OCI-LY7 (cell line): ENCODE results near the gene ZNRF2. TPM values are rescaled to one million over a fixed set of nuclear protein-coding genes. Genes with fewer than 3 reads are reported as not detected.

Source experiments
- BruUV-seq: library from RNA; stranded (reverse); fragments of 400-500 nt; replicated peaks from 2 replicates; lab custom pipeline; 2021; lab: Mats Ljungman, UMichigan
- CTCF ChIA-PET: fragments of 300-600 bp; sonication (Branson Sonifier 250); formaldehyde crosslinking; loops from one replicate; lab custom pipeline; 2022; ENCODE audit warnings: antibody characterized with exemption; ENCODE audit not compliant: unreplicated experiment; lab: Charles Lee
- POLR2A ChIA-PET: fragments of 300-600 bp; sonication (Branson Sonifier 250); formaldehyde crosslinking; loops from one replicate; lab custom pipeline; 2022; ENCODE audit warnings: antibody characterized with exemption; lab: Charles Lee
- DNase-seq: peaks from one replicate; pipeline ENCODE4 v3.0.0-alpha.2; 2015; ENCODE audit warnings: low spot score
- H2AFZ ChIP-seq: fragments of 200-600 bp; sonication (generic), shearing (Covaris generic); 2 replicates; pipeline ENCODE4 v1.6.1; 2014; ENCODE audit warnings: mild to moderate bottlenecking, antibody characterized with exemption, low read length, moderate library complexity
- H3K27ac ChIP-seq: fragments of 200-600 bp; sonication (generic); 2 replicates; pipeline ENCODE4 v1.5.1; 2014; ENCODE audit warnings: mixed run types, low read depth, mild to moderate bottlenecking, moderate library complexity, low read length, inconsistent platforms; ENCODE audit not compliant: poor library complexity, severe bottlenecking
- H3K36me3 ChIP-seq: fragments of 200-600 bp; sonication (generic); 2 replicates; pipeline ENCODE4 v1.6.1; 2014; ENCODE audit warnings: mild to moderate bottlenecking, antibody characterized with exemption, low read length, moderate library complexity, mixed read lengths; ENCODE audit not compliant: insufficient read depth
- H3K4me1 ChIP-seq: fragments of 200-600 bp; sonication (generic); 2 replicates; pipeline ENCODE4 v1.5.1; 2014; ENCODE audit warnings: mild to moderate bottlenecking, low read length; ENCODE audit not compliant: insufficient read depth, poor library complexity, severe bottlenecking
- H3K4me2 ChIP-seq: fragments of 200-600 bp; sonication (generic); 2 replicates; pipeline ENCODE4 v1.6.1; 2014; ENCODE audit warnings: mild to moderate bottlenecking, low read length
- H3K4me3 ChIP-seq: fragments of 200-600 bp; sonication (generic); 2 replicates; pipeline ENCODE4 v1.5.1; 2014; ENCODE audit warnings: mild to moderate bottlenecking, low read depth, low read length; ENCODE audit not compliant: poor library complexity, severe bottlenecking
- H3K79me2 ChIP-seq: fragments of 200-600 bp; sonication (generic); 2 replicates; pipeline ENCODE4 v1.6.1; 2016; ENCODE audit warnings: low read depth, mild to moderate bottlenecking, low read length, moderate library complexity, mixed read lengths; ENCODE audit not compliant: insufficient read depth
- H3K9me2 ChIP-seq: fragments of 200-600 bp; sonication (generic); 2 replicates; pipeline ENCODE4 v1.6.1; 2016; ENCODE audit warnings: mild to moderate bottlenecking, low read length, mixed read lengths; ENCODE audit not compliant: insufficient read depth
- H3K9me3 ChIP-seq: fragments of 200-600 bp; sonication (generic); 2 replicates; pipeline ENCODE4 v1.6.1; 2014; ENCODE audit warnings: mild to moderate bottlenecking, mixed run types, low read length, mixed read lengths
- H4K20me1 ChIP-seq: fragments of 200-600 bp; sonication (generic); 2 replicates; pipeline ENCODE4 v1.6.1; 2014; ENCODE audit warnings: mild to moderate bottlenecking, antibody characterized with exemption, low read length, moderate library complexity, mixed read lengths; ENCODE audit not compliant: insufficient read depth
- CTCF ChIP-seq: fragments of 200-600 bp; sonication (generic); conservative IDR thresholded peaks from 2 replicates; pipeline ENCODE4 v1.5.1; 2014; ENCODE audit warnings: mild to moderate bottlenecking, antibody characterized with exemption, low read length, moderate library complexity, mixed read lengths
- EZH2phosphoT487 ChIP-seq: fragments of 200-600 bp; sonication (generic); IDR thresholded peaks from 2 replicates; pipeline ENCODE4 v1.6.1; 2018; ENCODE audit warnings: low read depth, borderline replicate concordance, mild to moderate bottlenecking, mixed run types, antibody characterized with exemption, low read length, moderate library complexity, mixed read lengths
- intact Hi-C: fragments of 100-400 bp; cut with micrococcal nuclease; formaldehyde crosslinking; loops from one replicate; pipeline ENCODE4 v1.10.0; 2022; ENCODE audit not compliant: unreplicated experiment
- total RNA-seq, 2 experiments: library from RNA; depleted of rRNA in 1 of 2; stranded (reverse); fragments of >200 nt in 1 of 2; shearing (Covaris generic) in 1 of 2; gene quantifications; 2 replicates each; pipeline ENCODE4 v1.2.3, GENCODE V29; 2014 to 2022

Gene ZNRF2
- total RNA-seq, 2 experiments from 2014 or later: 21.2 to 24.7 TPM

GRCh38 chr7:30366606-30367005 lies 82.2 kb downstream of the ZNRF2 start:
- TF ChIP-seq EZH2phosphoT487 (no peak), CTCF (no peak)
- POLR2A ChIA-PET: interaction anchor here (0.6 to 1.0 kb wide), 4 partner anchors 28 to 382 kb away, joined by 3 read pairs; no protein-coding TSS in a partner anchor
- H4K20me1 ChIP-seq: no peaks in the 10 kb centered on the region
- H2AFZ ChIP-seq: no peak overlapping the region
- BruUV-seq: no TSS peak
- H3K9me3 ChIP-seq: no peaks in the 10 kb centered on the region
- H3K79me2 ChIP-seq: no peaks in the 10 kb centered on the region
- peaks cover 8% of the 10 kb centered on the region for H3K4me1 ChIP-seq
- H3K4me3 ChIP-seq: no peak overlapping the region
- H3K27ac ChIP-seq: no peak overlapping the region
- CTCF ChIA-PET: interaction anchor here (0.6 kb wide), 1 partner anchor 94 kb away, joined by 3 read pairs; no protein-coding TSS in a partner anchor
- no peak overlapping the region for H3K4me2 ChIP-seq
- peaks cover 15% of the 10 kb centered on the region for H3K36me3 ChIP-seq
- intact Hi-C loops: loop anchor here (10.0 kb wide), 1 partner anchor 198 kb away; no protein-coding TSS in a partner anchor
- H3K9me2 ChIP-seq: no peaks in the 10 kb centered on the region
- no peak for DNase-seq

- no peaks in the 10 kb centered on the region for H3K79me2 ChIP-seq
- H3K4me3 ChIP-seq: no peak overlapping the region
- no peak for TF ChIP-seq EZH2phosphoT487
- TF ChIP-seq CTCF: no peak
- no TSS peak for BruUV-seq
- H4K20me1 ChIP-seq: no peaks in the 10 kb centered on the region
- H3K4me2 ChIP-seq: no peak overlapping the region
- CTCF ChIA-PET: no interaction called here
- H2AFZ ChIP-seq: no peak overlapping the region
- no peak for DNase-seq
- no peaks in the 10 kb centered on the region for H3K9me2 ChIP-seq
- H3K4me1 ChIP-seq: peaks cover 8% of the 10 kb centered on the region
- peaks cover 16% of the 10 kb centered on the region for H3K36me3 ChIP-seq
- POLR2A ChIA-PET: interaction anchor here (1.2 kb wide), 1 partner anchor 29 kb away, joined by 3 read pairs; no protein-coding TSS in a partner anchor
- H3K27ac ChIP-seq: no peak overlapping the region
- intact Hi-C loops: loop anchor here (10.0 kb wide), 1 partner anchor 197 kb away; no protein-coding TSS in a partner anchor
- no peaks in the 10 kb centered on the region for H3K9me3 ChIP-seq
These were observed 83.2 kb downstream of the ZNRF2 start for GRCh38 chr7:30367561-30367960.

GRCh38 chr7:30369879-30370278 lies 85.5 kb downstream of the ZNRF2 start:
- Histone ChIP-seq H3K36me3 (peaks cover 16% of the 10 kb centered on the region), H4K20me1 (no peaks in the 10 kb centered on the region), H3K4me3 (no peak overlapping the region), H3K27ac (no peak overlapping the region), H3K4me2 (no peak overlapping the region), H3K9me3 (no peaks in the 10 kb centered on the region), H2AFZ (no peak overlapping the region), H3K4me1 (no peaks in the 10 kb centered on the region), H3K79me2 (no peaks in the 10 kb centered on the region), H3K9me2 (no peaks in the 10 kb centered on the region)
- no TSS peak for BruUV-seq
- TF ChIP-seq EZH2phosphoT487 (no peak), CTCF (no peak)
- CTCF ChIA-PET: no interaction called here
- POLR2A ChIA-PET: interaction anchor here (0.6 to 1.7 kb wide), 3 partner anchors 9 to 27 kb away, joined by 3 to 5 read pairs (median 4); no protein-coding TSS in a partner anchor
- DNase-seq: no peak
- intact Hi-C loops: loop anchor here (10.0 kb wide), 1 partner anchor 195 kb away; no protein-coding TSS in a partner anchor
